Stimulated activated CD8-positive, alpha-beta memory T cell treated with anti-CD3 and anti-CD28 coated beads, Interleukin-4, amount 100 ng/mL, for 48 hours (primary cell): ENCODE data around the gene SPINDOC.
A peak's percentile ranks its signal among the peaks of the same experiment; 100 is the strongest.
"Not testable (repeated sequence)": the region's sequence is repeated elsewhere in the genome, so short reads cannot be mapped to it uniquely, and the experiment has no call there.

Experiments used
- DNase-seq: peaks from one replicate; pipeline ENCODE4 v3.0.0-alpha.2; 2020

Gene SPINDOC, protein sequence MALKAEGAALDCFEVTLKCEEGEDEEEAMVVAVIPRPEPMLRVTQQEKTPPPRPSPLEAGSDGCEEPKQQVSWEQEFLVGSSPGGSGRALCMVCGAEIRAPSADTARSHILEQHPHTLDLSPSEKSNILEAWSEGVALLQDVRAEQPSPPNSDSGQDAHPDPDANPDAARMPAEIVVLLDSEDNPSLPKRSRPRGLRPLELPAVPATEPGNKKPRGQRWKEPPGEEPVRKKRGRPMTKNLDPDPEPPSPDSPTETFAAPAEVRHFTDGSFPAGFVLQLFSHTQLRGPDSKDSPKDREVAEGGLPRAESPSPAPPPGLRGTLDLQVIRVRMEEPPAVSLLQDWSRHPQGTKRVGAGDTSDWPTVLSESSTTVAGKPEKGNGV

DNA sequence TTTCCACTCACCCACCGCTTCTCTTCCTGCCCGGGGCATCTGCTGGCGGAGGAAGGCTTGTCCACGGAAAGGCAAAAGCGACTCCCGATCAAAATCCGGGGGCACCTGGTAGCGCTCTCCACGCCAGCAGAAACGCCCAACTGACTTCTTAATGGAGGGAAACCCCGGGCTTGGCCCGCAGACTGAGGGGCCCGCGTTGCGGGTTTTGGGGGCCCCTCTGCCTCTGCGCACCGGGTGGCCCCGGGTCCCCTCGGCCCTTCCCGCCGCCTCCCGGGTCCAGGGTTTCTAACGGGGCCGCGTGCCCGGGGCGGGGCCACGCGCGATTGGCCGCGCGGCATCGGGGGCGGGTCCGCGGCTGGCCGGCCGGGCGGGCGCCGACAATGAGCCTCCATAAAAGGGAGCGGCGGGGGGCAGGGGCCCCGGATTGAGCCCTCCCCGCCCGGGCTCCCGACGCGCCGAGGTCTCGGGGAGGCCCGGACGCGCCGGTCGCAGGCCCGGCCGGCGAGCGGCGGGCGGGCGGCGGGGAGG, at the start of gene SPINDOC:
TSS of gene SPINDOC (plus strand) at position 422 of the 528 bp plus-strand sequence. CDS start 231 bp downstream, outside the sequence.
- DNase-seq: peak; percentile 82

DNA sequence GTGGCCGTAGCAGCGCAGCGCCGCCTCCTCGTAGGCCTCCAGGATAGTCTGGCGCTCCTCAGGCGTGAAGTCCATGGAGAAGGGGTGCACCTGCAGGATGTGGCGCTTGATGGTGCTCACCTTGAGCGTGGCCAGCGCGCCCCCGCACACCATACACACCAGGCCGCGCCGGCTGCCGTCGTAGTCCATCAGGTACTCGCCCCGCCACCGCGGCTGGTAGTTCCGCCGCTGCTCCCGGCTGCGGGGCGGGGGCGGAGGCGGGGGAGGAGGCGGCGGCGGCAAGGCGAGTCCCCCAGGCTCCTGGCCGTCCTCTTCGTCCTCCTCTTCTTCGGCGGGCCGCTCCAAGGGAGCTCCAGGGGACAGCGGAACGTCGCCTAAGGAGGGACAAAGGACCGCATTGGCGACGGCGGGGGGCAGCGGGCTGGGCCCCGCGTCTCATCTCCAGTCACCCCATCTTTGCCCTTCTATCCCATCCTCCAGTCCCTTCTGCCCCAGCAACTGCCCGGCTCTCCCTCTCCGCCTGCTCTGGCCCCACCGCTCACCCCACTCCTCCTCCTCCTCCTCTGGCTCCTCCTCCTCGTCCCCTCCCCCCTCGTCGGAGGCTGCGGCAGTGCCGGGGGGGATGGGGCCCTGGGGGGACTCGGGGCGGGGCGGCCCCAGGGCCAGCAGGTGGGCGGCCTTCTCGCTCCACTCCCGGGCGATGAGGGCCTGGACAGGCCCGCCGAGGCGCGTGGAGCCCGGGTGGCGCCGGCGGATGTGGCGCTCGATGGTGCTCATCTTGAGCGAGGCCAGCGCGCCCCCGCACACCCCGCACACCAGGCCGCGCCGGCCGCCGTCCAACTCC, 49.5 kb upstream of the SPINDOC start:
- DNase-seq: no peak

DNA sequence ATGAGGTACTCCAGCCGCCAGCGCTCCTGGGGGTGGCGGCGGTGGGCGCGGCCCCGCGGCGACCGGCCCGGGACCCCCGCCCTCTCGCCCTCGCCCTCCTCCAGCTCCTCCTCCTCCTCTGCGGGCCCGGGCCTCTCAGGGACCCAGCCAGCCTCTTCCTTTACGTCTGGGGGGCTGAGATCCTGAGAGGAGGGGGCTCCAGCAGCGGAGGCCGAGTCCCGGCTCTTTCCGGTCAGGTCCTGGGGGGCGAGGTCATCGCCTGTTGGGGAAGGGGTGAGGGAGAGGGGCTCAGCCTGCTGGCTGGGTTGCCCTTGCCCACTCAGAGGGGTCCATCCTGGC, 48.9 kb upstream of the SPINDOC start:
- DNase-seq: no peak

DNA sequence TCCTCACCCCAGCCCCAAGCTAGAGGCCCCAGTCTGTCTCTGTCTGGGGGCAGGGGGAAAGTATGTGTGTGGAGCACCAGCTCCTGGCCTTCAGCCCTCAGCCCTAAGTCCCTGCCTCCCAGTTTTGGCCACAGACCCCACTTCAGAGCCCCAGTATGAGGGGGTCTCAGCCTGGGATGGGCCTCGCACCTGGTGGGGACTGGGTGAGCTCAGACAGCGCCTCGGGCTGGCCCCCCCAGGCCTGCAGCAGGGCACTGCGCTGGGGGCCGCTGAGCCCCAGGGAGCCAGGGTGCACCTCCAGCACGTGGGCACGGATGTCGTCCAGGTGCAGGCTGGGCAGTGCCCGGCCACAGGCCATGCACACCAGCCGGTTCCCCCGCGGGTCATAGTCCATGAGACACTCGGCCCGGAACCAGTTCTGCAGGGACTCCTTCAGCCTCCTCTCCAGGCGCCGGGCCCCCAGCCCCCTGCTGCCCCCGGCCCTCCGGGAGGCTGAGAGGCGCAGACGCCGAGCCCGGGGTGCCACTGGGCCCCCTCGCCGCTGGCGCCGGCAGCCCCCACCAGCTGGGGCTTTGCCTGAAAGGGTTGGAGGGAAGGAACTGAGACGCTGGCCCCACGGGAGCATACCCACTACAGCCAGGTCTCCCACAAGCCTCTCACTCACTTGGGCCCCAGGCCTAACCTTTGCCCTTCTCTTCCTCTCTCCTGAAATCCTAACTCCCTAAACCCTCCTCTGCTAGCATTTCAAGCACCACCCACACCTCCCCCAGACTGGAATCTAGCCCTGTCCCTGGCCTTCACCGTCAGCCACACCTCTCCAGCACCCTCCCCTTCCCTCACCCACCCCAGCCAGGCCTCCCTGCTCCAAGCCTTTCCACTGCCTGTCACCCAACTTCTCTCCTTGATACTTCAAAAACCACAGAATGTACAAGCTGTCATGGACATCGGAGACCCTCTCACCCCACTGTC, 48.3 kb upstream of the SPINDOC start:
- DNase-seq: no peak

DNA sequence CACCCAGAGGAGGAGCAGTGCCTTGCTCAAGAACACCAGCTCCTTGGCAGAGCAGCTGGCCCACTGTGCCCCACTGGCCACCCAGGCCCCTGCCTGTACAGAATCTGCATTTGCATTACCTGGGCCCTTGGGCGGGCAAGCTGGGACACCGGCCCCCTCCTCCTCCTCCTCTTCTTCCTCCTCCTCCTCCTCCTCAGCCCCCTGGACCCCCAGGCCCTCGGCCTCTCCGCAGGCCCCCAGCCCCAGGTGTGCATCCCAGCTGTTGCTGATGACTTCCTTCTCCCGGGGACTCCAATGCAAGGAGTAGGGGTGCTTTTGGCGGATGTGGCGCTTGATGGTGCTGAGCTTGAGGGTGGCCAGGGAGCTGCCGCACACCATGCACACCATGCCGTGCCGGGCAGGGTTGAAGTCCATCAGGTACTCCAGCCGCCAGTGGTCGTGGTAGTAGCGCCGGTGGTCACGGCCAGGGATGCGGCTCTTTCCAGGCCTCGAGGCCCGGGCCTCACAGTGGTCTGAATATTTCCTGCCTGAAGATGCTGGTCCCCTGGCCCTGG, 47.5 kb upstream of the SPINDOC start:
- DNase-seq: no peak

DNA sequence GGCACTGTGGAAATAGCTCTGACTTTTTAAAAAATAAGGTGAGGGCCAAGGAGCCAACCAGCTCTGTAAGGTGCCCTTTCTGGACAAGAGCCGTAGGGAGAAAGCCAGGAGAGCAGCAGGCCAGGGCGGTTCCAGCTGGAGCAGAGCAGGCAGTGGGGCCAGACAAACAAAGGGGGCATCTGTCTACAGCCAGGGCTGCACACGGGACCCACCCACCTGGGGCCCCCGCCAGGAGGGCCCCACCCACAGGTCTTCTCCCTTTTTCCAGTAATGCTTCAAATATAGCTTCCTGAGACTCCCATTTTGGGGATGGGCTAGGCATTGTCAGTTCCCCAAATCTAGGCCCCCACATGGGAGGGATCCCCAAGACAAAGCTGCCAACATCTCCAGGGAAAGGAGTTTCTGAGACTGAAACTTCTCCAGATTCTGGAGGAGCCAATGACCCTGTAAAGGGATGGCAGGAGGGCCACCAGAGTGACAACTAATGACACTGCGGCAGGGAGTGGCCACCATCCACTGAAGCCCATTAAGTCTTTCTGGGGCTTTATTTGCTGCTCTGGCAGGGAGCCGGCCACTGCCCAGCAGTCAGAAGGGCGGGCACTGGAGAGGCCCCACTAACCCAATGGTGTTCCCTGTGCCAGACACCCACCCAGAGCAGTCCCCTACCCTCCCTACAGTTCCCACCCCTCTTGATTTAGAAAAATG, 46.6 kb upstream of the SPINDOC start:
- no peak for DNase-seq

DNA sequence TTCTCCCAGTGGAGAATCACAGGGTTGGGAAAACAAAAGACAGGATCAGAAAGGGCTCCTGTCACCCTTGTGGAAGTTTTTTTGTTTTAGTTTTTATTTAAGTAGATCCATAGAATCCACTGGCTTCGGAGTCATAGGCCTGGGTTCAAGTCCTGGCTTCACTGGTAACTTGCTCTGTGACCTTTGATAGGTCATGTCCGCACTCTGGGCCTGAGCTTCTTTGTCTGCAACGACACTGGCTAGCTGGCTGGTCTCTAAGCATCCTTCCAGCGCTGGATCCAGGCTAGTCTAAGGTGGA, 46.0 kb upstream of the SPINDOC start:
- DNase-seq: no peak

DNA sequence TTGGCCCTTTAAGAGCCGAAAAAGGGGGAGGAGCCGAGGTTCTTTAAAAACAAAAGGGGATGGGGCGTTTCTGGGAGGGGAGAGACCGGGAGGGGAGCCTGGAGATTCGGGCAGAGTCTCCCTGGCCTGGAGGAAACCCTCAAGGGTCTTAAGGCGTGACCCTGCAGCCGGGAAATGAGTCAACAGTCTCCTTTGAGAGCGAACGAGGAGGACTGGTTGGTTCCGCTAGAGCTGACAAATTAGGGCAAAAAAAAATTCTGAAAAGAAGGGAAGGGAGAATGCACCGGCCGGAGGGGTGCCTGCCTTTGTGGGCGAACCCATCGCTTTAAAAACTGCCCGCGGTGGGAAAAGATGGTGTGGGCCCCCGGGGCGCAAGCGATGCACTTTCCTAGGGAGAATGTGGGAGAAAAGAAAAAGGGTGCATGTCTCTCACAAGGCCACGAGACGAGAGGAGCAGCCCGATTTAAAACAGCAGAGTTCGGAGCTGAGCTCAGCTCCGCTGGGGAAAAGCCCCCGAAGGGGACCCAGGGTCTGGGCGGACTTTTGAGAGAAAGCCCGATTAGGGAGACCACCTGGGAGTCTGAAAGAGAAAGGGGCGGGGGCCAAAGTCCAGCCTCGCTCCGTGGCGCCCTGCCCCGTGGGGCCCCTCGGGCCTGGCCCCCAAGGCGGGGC, 45.6 kb upstream of the SPINDOC start:
- DNase-seq: peak; percentile 59

DNA sequence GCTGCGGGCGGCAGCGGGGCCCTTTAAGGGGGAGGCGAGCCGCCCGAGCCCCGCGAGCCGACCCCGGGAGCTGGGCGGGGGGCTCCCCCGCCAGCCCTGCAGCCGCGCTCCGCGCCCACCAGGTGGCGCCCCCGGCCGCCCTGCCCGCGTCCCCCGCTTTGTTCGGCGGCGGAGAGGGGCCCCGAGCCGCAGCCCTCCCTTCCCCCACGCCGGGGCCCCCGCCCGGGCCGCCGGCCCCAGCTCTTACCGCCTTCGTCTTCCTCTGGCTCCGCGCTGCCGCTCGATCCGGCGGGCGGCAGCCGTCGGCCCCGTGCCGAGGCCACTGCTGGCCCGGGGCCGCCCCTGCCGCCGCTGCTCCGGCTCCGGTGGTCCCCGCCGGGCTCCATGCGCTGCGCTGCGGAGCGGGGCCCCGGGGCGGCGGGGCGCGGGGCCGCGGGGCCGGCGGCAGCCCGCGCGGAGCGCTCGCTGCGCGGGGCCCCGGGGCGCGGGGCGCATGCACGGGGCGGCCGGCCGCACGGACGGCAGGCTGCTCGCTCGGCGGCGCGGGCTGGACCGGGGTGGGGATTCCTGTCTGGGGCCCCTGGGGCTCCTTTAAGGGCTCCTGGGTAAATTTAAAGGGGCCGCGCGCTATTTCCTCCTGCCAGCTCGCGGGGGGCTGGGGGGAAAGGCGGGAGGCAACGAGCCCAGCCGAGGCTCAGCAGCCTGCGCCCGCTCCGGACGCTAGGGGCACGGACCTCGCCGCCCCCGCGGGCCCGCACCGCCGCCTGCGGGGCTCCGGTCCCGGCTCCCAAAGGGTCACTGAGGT, 44.8 kb upstream of the SPINDOC start, which contains the start of gene ZFTA:
TSS of gene ZFTA (minus strand) at position 539 of the 805 bp plus-strand sequence. CDS start at position 386, 153 bp downstream.
- peak; percentile 77 for DNase-seq

DNA sequence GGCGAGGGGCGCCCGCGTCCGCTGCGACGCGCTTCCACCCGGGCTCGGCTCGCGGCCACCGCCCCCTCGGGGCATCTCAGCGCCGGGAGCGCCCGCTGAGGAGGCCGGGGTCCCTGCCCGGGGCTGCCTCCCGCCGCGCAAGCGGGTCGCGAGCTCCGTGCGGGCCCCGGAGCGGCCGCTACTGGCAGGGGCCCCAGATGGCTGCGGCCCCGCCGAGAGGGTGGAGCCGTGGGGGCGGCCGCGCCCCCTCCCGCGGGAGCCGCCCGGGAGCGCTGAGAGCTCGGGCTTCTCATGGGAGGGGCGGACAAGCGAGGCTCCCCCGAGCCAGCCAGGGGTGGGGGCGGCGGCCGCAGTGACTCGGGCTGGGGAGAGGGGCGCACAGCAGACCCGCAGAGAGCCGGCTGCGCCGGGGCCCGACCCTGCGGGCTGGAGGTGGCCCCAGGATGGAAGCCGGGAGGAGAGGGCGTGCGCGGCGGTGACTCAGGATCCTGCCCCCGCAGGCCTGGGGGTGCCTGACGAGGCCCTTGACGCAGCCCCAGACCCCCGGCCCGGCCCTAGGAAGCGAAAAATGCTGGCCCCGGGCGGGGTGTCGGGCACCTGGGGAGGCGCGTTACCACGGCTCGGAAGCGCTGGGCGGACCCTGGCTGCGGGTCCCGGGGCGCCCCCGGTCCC, 44.1 kb upstream of the SPINDOC start:
- peak; percentile 59 for DNase-seq

DNA sequence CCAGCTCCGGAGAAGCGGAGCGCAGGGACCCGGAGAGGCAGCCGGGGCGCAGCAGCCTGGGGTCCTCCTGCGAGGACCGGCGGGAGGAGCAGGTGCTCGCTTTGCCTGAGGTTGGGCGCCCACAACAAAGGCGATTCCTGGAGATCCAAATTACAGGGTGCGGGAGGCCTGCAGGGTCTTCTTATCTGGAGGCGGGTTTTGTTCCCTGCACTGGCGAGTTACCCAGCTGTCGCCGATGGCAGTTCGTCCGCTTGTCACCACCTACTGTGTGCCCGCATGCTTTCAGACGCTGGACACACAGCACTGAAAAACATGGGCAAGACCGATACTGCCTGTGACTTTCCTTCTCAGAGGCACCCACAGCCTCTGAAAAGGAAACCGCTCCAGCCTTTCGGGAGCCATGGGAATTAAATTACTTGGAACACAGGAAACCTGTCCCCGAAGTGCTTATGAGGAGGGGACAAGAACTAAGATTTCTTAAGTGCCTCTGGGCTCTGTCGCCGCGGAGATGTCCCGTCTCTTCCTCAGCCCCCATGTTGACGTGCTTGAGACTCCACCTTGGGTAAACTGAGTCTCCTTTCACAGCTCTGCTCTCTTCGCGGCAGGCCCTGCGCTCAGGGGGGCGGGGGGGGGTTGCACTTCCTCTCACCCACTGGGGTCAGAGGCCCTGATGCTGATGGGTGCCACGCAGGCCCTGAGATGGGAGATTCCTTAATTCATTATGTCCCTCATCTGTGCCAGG, 43.4 kb upstream of the SPINDOC start:
- no peak for DNase-seq

DNA sequence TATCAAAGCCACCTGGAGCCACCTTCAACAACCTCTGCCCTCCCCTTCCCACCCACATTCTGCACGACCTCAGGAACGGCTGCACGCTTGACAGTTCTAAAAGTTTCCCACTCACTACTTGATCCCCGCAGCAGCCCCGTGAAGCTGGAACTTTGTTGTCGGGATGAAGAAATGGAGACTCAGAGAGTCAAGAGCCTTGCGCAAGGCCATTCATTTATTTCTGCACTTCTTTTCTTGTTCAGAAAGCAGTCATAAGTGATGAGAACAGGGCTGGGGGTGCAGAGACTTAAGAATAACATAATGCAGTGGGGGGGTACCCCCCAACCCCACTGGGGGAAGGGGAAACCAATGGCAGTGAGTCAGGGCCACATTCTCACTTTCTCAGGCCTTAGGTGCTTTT, 42.5 kb upstream of the SPINDOC start:
- DNase-seq: no peak

DNA sequence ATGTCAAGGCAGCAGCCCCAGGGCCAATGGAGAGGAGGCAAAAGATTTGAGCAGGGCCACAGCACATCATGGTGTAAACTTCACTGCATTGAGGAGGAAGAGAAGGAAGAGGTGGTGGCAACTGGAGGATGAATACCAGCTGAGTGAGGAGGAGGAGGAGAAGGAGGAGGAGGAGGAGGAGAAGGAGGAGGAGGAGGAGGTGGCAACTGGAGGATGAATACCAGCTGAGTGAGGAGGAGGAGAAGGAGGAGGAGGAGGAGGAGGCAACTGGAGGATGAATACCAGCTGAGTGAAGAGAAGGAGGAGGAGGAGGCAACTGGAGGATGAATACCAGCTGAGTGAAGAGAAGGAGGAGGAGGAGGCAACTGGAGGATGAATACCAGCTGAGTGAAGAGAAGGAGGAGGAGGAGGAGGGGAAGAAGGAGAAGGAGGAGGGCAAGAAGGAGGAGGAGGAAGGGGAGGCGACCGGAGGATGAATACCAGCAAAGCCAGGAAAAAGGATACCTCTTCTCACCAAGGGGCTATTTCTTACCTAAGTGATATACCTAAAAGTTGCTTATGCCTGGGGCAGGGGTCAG, 41.4 kb upstream of the SPINDOC start:
- not testable (repeated sequence) for DNase-seq

DNA sequence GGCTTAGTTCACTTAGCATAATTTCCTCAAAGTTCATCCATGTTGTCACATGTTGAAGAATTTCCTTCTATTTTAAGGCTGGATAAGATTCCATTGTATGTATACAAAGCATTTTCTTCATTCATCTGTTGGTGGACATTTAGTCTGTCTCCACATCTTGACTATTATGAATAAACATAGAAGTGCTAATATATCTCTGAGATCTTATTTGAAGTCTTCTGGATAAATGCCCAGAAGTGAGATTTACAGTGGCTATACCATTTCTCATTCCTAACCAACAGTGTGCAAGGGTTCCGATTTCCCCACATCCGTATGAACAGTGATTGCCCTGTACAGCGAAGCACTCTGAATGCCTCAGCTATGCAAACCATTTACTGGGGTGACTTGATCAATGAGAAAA, 38.1 kb upstream of the SPINDOC start:
- no peak for DNase-seq

DNA sequence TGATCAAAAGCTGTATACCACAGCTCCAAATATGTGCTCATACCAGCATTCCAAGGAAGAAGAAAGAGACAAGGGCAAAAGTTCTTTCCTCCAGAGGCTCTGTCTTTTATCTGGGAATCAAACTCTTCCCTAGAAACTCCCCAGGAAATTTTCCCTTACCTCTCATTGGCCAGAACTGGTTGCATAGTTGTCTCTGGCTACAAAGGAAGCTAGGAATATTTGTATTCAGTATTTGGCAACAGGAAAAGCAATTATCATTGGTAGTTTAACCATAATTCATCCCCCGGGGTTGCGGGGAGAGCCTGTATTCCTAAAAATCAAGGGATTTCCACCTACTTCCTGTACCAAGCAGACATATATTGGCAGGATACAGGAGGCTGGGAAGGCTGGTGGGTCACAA, 34.2 kb upstream of the SPINDOC start:
- no peak for DNase-seq

DNA sequence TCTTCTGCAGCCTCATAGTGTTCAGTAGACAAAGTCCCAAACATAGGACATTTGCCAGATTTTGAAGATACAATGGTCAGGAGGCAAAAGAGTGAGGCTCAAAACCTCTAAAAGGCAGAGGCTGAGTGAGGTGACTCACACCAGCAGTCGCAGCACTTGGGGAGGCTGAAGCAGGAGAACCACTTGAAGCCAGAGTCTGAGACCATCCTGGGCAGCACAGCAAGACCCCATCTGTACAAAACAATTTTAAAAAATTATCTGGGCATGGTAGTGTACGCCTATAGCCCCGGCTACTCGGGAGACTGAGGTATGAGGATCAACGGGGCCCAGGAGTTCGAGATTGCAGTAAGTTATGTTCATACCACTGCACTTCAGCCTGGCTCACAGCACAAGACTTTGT, 30.5 kb upstream of the SPINDOC start:
- DNase-seq: no peak

DNA sequence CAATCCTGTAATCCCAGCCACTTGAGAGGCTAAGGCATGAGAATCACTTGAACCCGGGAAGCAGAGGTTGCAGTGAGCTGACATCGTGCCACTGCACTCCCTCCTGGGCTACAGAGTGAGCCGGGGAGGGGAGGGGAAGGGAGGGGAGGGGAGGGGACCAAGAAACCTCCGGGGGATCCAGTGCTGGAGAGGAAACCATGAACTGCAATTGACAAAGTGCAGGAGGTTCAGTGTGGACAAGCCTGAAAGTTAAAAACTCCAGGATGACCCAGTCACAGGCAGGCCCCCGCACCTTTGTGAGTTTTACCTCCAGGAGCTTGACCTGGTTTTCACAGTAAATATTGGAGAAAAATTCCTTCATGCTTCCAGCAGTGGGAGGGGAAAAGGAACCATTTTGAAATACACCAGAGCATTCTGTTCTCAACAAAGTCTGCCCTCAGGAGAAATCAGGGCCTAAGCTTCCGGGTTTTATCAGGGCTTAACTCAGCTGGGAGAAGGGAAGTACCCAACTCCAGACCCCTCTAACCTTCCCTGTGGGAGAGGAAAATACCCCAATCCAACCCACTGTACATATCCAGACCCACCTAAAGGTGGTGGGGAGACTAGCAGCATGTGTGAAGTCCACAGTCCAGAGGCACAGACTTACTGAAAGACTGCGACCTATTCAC, 29.2 kb upstream of the SPINDOC start:
- no peak for DNase-seq

DNA sequence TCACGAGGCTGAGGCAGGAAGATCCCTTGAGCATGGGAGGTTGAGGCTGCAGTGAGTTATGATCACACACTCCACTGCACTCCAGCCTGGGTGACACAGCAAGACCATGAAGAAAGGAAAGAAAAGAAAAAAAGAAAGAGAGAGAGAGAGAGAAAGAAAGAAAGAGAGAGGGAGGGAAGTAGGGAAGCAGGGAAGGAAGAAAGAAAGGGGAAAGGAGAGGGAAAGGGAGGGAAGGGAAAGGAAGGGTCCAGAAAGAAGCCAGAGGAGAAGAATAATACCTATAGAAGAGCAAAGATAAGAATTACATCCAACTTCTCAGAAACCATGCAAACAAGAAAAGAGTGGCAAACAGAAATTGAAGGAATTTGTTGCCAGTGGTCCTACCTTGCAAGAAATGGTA, 27.4 kb upstream of the SPINDOC start:
- no peak for DNase-seq
